NCI-H446 (cell line): Measurements from ENCODE around the gene NTMT2.
"Not testable (repeated sequence)": the region's sequence is repeated elsewhere in the genome, so short reads cannot be mapped to it uniquely, and the experiment has no call there.

ENCODE experiments used
- DNase-seq, 2 experiments: peaks; one replicate each; lab custom pipeline; 2025; lab: John Stamatoyannopoulos, UW

The NTMT2 gene

GRCh38 chr1:170145770-170146676 lies at the start of gene NTMT2:
Gene NTMT2, plus strand, starts transcription at chr1:170145959. Its CDS starts 149 bp downstream, at chr1:170146108.
- no peak for DNase-seq

- no peak for DNase-seq
These were observed 49.6 kb upstream of the NTMT2 start for GRCh38 chr1:170095976-170096748.

GRCh38 chr1:170096806-170097340 lies 48.9 kb upstream of the NTMT2 start:
- DNase-seq = no peak

GRCh38 chr1:170097449-170097948 lies 48.3 kb upstream of the NTMT2 start:
- DNase-seq = no peak

GRCh38 chr1:170113140-170113539 lies 32.6 kb upstream of the NTMT2 start:
- DNase-seq = not testable (repeated sequence)

- DNase-seq = no peak
These were observed 30.9 kb upstream of the NTMT2 start for GRCh38 chr1:170114906-170115305.

GRCh38 chr1:170122366-170122765 lies 23.4 kb upstream of the NTMT2 start:
- DNase-seq = no peak

GRCh38 chr1:170125269-170125668 lies 20.5 kb upstream of the NTMT2 start:
- no peak for DNase-seq

GRCh38 chr1:170126696-170127095 lies 19.1 kb upstream of the NTMT2 start:
- no peak for DNase-seq

GRCh38 chr1:170131450-170131849 lies 14.3 kb upstream of the NTMT2 start:
- no peak for DNase-seq

- no peak for DNase-seq
These were observed 13.8 kb upstream of the NTMT2 start for GRCh38 chr1:170131984-170132383.

GRCh38 chr1:170133766-170134495 lies 11.8 kb upstream of the NTMT2 start:
- DNase-seq = peak; percentile 92 to 93

- DNase-seq = peak in 1 of 2 experiments; percentile 49
These were observed 11.2 kb upstream of the NTMT2 start for GRCh38 chr1:170134521-170134920.

GRCh38 chr1:170140371-170140770 lies 5.4 kb upstream of the NTMT2 start:
- no peak for DNase-seq

- DNase-seq = no peak
These were observed 698 bp upstream of the NTMT2 start for GRCh38 chr1:170145061-170145460.

GRCh38 chr1:170146720-170147263 lies 1.0 kb downstream of the NTMT2 start:
- DNase-seq = no peak

GRCh38 chr1:170149241-170149640 lies 3.5 kb downstream of the NTMT2 start:
- no peak for DNase-seq

- DNase-seq = no peak
These were observed 4.3 kb downstream of the NTMT2 start for GRCh38 chr1:170150016-170150415.

- no peak for DNase-seq
These were observed 5.2 kb downstream of the NTMT2 start for GRCh38 chr1:170150921-170151320.

- no peak for DNase-seq
These were observed 7.7 kb downstream of the NTMT2 start for GRCh38 chr1:170153417-170153816.

- no peak for DNase-seq
These were observed 9.3 kb downstream of the NTMT2 start for GRCh38 chr1:170155055-170155454.

GRCh38 chr1:170156594-170156993 lies 10.8 kb downstream of the NTMT2 start:
- no peak for DNase-seq
